GM13976 (cell line): Measurements from ENCODE around the gene ANKRD42.

Experiments used
- DNase-seq: peaks from one replicate; pipeline ENCODE4 v3.0.0; 2012; ENCODE audit warnings: low spot score
- CTCF ChIP-seq: IDR thresholded peaks from 2 replicates; pipeline ENCODE4 v1.5.1; 2012; ENCODE audit warnings: borderline replicate concordance, mild to moderate bottlenecking; ENCODE audit not compliant: insufficient read depth; ENCODE audit errors: extremely low read depth, missing control alignments, control extremely low read depth
- in situ Hi-C: fragments of 300-500 bp; cut with MboI; formaldehyde crosslinking; loops from one replicate; pipeline ENCODE4 v1.12.0; 2022; ENCODE audit warnings: low sequenced_read_pairs, mixed read lengths, inconsistent platforms; ENCODE audit not compliant: unreplicated experiment

Gene ANKRD42

GRCh38 chr11:83252266-83252665 is 58.8 kb downstream of the ANKRD42 start:
- in situ Hi-C loops: no loop called here
- no peak for DNase-seq
- TF ChIP-seq CTCF: no peak

GRCh38 chr11:83252941-83253340 is 59.4 kb downstream of the ANKRD42 start:
- in situ Hi-C loops: no loop called here
- no peak for DNase-seq
- TF ChIP-seq CTCF: no peak

- in situ Hi-C loops: no loop called here
- no peak for DNase-seq
- no peak for TF ChIP-seq CTCF
These were observed 61.9 kb downstream of the ANKRD42 start for GRCh38 chr11:83255366-83255765.

GRCh38 chr11:83256602-83257340 is 63.3 kb downstream of the ANKRD42 start:
- no peak for DNase-seq
- TF ChIP-seq CTCF: no peak
- in situ Hi-C loops: no loop called here

GRCh38 chr11:83257761-83258168 is 64.3 kb downstream of the ANKRD42 start:
- no peak for DNase-seq
- no peak for TF ChIP-seq CTCF
- in situ Hi-C loops: no loop called here

- in situ Hi-C loops: no loop called here
- no peak for TF ChIP-seq CTCF
- DNase-seq: no peak
These were observed 66.0 kb downstream of the ANKRD42 start for GRCh38 chr11:83259559-83259958.
